HepG2 (cell line): ENCODE measurements around the gene GPN2. TPM values are rescaled to one million over a fixed set of nuclear protein-coding genes. Genes with fewer than 3 reads are reported as not detected.

ENCODE experiments used
- CEBPG ChIP-seq: IDR thresholded peaks from 2 replicates; pipeline ENCODE4 v1.6.1; 2016
- CENPBD1 ChIP-seq: sonication (generic); formaldehyde crosslinking; IDR thresholded peaks from 2 replicates; pipeline ENCODE4 v1.8.0; 2022; ENCODE audit warnings: missing genetic modification reagents, low read depth, mild to moderate bottlenecking, borderline replicate concordance
- DZIP1 ChIP-seq: sonication (generic); formaldehyde crosslinking; IDR thresholded peaks from 2 replicates; pipeline ENCODE4 v1.5.0; 2020; ENCODE audit warnings: mild to moderate bottlenecking, missing genetic modification reagents
- GLI4 ChIP-seq: sonication (generic); formaldehyde crosslinking; IDR thresholded peaks from 2 replicates; pipeline ENCODE4 v1.5.1; 2020; ENCODE audit warnings: missing genetic modification reagents, mild to moderate bottlenecking, moderate library complexity, borderline replicate concordance
- HNF4G ChIP-seq, 2 experiments: sonication (generic) in 1 of 2; formaldehyde crosslinking in 1 of 2; IDR thresholded peaks; 2 replicates each; pipeline versions ENCODE4 v1.4.0 to v1.6.1; 2011 to 2020; ENCODE audit warnings: borderline replicate concordance in 2 of 2, low read depth in 2 of 2, mild to moderate bottlenecking in 2 of 2, low read length in 1 of 2, missing genetic modification reagents in 1 of 2, moderate library complexity in 1 of 2
- HOXA3 ChIP-seq: sonication (generic); formaldehyde crosslinking; IDR thresholded peaks from 2 replicates; pipeline ENCODE4 v1.5.0; 2020; ENCODE audit warnings: missing genetic modification reagents
- KDM5A ChIP-seq: fragments of 200-600 bp; sonication (generic); IDR thresholded peaks from 2 replicates; pipeline ENCODE4 v1.7.0; 2018; ENCODE audit warnings: antibody characterized with exemption, mild to moderate bottlenecking, low read length, borderline replicate concordance
- KMT2B ChIP-seq: IDR thresholded peaks from 2 replicates; pipeline ENCODE4 v1.6.1; 2016; ENCODE audit warnings: missing genetic modification reagents, missing compliant biosample characterization
- MAFG ChIP-seq: sonication (generic); formaldehyde crosslinking; IDR thresholded peaks from 2 replicates; pipeline ENCODE4 v1.5.1; 2020; ENCODE audit warnings: mild to moderate bottlenecking, missing genetic modification reagents
- PHB2 ChIP-seq: fragments of 450-650 bp; IDR thresholded peaks from 2 replicates; pipeline ENCODE4 v1.6.1; 2018; ENCODE audit not compliant: partially characterized antibody
- RBM22 ChIP-seq: fragments of 200-400 bp; formaldehyde crosslinking; optimal IDR thresholded peaks from 2 replicates; pipeline ENCODE3; 2017; ENCODE audit warnings: mild to moderate bottlenecking, low read length, moderate library complexity
- ZFP37 ChIP-seq: sonication (generic); formaldehyde crosslinking; IDR thresholded peaks from 2 replicates; pipeline ENCODE4 v1.4.0; 2020; ENCODE audit warnings: missing genetic modification reagents, borderline replicate concordance
- ZNF20 ChIP-seq: sonication (generic); formaldehyde crosslinking; IDR thresholded peaks from 2 replicates; pipeline ENCODE4 v1.4.0; 2020; ENCODE audit warnings: mild to moderate bottlenecking, moderate library complexity, missing genetic modification reagents
- ZNF652 ChIP-seq: IDR thresholded peaks from 2 replicates; pipeline ENCODE4 v1.6.1; 2016; ENCODE audit warnings: low read depth, borderline replicate concordance
- ZNF670 ChIP-seq: sonication (generic); formaldehyde crosslinking; IDR thresholded peaks from 2 replicates; pipeline ENCODE4 v1.8.0; 2022; ENCODE audit warnings: mild to moderate bottlenecking, missing genetic modification reagents, borderline replicate concordance
- polyA plus RNA-seq, 8 experiments: library from polyadenylated mRNA; depleted of rRNA in 3 of 8; stranded (reverse) in 7 of 8; unstranded in 1 of 8; fragments of >200 nt; fragmentation: Illumina TruSeq in 4 of 8; extraction: Trizol in 4 of 8; gene quantifications; 2 replicates each; pipeline versions ENCODE4 v1.2.1 to v1.2.3, GENCODE V29; 2011 to 2016; ENCODE audit warnings: low read depth in 4 of 8, missing spikeins in 1 of 8, mixed read lengths in 1 of 8; ENCODE audit not compliant: insufficient read depth in 1 of 8
- total RNA-seq, 5 experiments: library from RNA; depleted of rRNA; stranded (reverse); fragments of >200 nt; fragmentation: Illumina TruSeq; extraction: Trizol; gene quantifications; 2 replicates each; pipeline ENCODE4 v1.2.3, GENCODE V29; 2016; ENCODE audit warnings: low read depth in 1 of 5

GPN2 gene
- total and polyA plus RNA-seq, 2 of the 13 experiments (the other 11 are each of a cell fraction or from before 2014, with no cell fraction given), result 19.3 to 38.9 TPM

GRCh38 chr1:26921540-26922430 is 31.7 kb upstream of the GPN2 start, which contains the start of gene NUDC (continued):
- TF ChIP-seq DZIP1 (CRISPR knock-in tag) (peak; percentile 84; the same call in 1 of the 2 replicates), ZNF652 (CRISPR knock-in tag) (no peak), KMT2B (peak; percentile 90), HNF4G (IDR thresholded peaks at IDR 0.05; ENCODE audit: borderline replicate concordance, low read depth, low read length) (no peak), HNF4G (CRISPR knock-in tag; IDR thresholded peaks at IDR 0.05; ENCODE audit: borderline replicate concordance, low read depth) (no peak), ZNF20 (peak; percentile 92; the same call in 1 of the 2 replicates), MAFG (CRISPR knock-in tag) (no peak), RBM22 (no peak), KDM5A (peak; percentile 56; the same call in 1 of the 2 replicates), CENPBD1 (CRISPR knock-in tag) (no peak; the same call in 1 of the 2 replicates), ZFP37 (CRISPR knock-in tag) (peak; percentile 59), CEBPG (CRISPR knock-in tag) (no peak), ZNF670 (no peak; the same call in 1 of the 2 replicates), PHB2 (no peak), HOXA3 (CRISPR knock-in tag) (peak; percentile 85), GLI4 (CRISPR knock-in tag) (peak; percentile 60)
